CD4-positive, alpha-beta T cell treated with Interferon alpha-2 for 1 hour (primary cell): Measurements from ENCODE around the gene WNT3A.

Experiments
- DNase-seq, 2 donors: peaks; one replicate each; pipeline ENCODE4 v3.0.0-alpha.2; 2020 to 2022

WNT3A gene

GRCh38 chr1:227999056-227999930, 7.5 kb upstream of the WNT3A start:
- peak; percentile 71 to 77 for DNase-seq

GRCh38 chr1:228000416-228000815, 6.4 kb upstream of the WNT3A start:
- no peak for DNase-seq

GRCh38 chr1:228000836-228001563, 5.8 kb upstream of the WNT3A start:
- DNase-seq: no peak

GRCh38 chr1:228001738-228002535, 4.9 kb upstream of the WNT3A start:
- no peak for DNase-seq

- no peak for DNase-seq
Measured at GRCh38 chr1:228002792-228003191, 4.0 kb upstream of the WNT3A start.

GRCh38 chr1:228003461-228004330, 3.1 kb upstream of the WNT3A start:
- DNase-seq: no peak

GRCh38 chr1:228004331-228004855, 2.4 kb upstream of the WNT3A start:
- peak in 1 of 2 donors; percentile 17 for DNase-seq

GRCh38 chr1:228004856-228005462, 1.8 kb upstream of the WNT3A start:
- no peak for DNase-seq

GRCh38 chr1:228005511-228006033, 1.2 kb upstream of the WNT3A start:
- no peak for DNase-seq

GRCh38 chr1:228006034-228006785, 588 bp upstream of the WNT3A start:
- DNase-seq: no peak

GRCh38 chr1:228007049-228007800, 427 bp downstream of the WNT3A start:
- no peak for DNase-seq

- DNase-seq: no peak
Measured at GRCh38 chr1:228007801-228008341, 1.1 kb downstream of the WNT3A start.

- DNase-seq: no peak
Measured at GRCh38 chr1:228008391-228009115, 1.8 kb downstream of the WNT3A start.

GRCh38 chr1:228009116-228009827, 2.5 kb downstream of the WNT3A start:
- DNase-seq: peak in 1 of 2 donors; percentile 5

GRCh38 chr1:228009828-228010775, 3.3 kb downstream of the WNT3A start:
- DNase-seq: no peak

- no peak for DNase-seq
Measured at GRCh38 chr1:228010921-228011320, 4.1 kb downstream of the WNT3A start.
